Endometrium (tissue), 2 donors: ENCODE results near the gene DNAJB6.

Experiments used
- FAIRE-seq: peaks from 2 replicates; lab custom pipeline; 2012; peaks lifted over from hg19 to GRCh38; lab: Jason Lieb, UNC
- donor health status: control.
- donor health status: control.

DNAJB6 gene

DNA sequence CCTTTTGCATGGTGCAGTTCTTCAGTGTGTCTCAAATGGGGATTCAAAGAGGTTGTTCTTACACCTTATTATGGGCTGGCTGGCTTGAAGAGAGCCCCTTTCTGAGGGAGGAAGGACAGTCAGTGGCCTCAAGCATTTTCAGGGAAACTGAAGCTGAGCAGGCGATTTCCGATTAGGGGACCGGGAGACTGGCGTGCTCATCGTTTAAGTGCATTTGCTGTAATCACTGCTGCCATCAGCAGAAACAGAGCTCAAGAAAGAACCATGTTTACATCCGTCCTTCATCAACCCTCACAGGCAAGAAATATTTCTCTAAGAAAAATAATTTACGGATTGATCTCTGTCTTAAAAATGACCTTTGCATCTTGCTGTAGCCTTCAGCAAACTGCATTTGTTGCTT, 32.2 kb downstream of the DNAJB6 start:
- FAIRE-seq: no peak

GRCh38 chr7:157370742-157371141, 33.9 kb downstream of the DNAJB6 start:
- no peak for FAIRE-seq

DNA sequence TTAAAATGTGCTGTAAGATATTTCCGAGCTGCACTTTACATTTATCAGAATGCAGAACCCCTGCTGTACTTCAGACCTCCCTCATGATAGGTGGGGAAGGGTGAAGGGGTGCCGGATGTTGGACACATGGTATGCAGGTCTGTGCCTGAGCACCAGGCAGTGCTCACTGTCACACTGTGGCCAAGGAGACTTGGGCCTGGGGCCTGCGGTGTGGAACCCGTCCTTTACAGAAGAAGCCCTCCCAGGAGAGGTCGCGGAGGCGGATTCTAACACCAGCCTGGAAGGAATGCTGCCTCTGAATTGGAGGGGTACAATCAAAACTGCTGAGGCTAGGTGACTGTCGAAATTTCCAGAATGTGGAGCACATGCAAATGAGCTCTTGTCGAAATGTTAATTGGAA, 34.5 kb downstream of the DNAJB6 start:
- no peak for FAIRE-seq

DNA sequence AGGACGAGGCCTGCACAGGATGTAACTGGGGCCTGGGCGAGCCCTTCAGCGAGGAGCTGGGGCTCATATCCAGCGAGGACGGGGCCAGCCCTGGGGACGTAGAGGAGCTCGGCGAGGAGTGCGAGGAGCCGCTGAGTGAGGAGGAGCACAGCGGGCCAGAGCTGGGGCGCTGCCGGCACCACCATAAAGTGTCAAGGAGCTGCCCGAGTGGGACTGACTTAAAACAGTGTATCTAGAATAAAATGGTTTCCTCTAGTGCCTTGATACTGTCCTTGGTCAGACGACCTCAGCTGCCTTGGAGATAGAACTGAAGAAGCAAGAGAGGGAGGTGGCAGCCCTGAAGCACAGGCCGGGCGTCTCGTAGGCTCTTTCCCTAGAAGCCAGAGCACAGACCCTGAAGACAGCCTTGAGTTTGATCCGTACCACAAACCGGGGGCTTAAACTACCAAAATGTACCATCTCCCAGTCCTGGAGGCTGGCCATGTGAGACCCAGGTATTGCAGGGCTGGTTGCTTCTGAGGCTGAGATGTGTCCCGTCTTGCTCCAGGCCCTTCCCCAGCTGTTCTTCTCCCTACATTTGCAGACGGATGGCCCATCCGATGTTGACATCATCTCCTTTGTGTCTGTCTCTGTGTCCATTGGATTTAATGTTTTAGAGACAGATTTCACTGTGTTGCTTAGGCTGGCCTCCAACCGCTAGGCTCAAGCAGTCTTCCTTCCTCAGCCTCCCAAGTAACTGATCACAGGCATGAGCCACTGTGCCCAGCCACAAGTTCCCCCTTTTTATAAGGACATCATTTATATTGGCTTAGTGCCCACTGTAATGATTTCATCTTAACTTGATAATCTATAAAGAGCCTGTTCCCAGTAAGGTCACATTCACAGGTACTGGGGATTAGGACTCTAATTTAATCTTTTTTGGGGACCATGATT, 35.8 kb downstream of the DNAJB6 start:
- FAIRE-seq: no peak

DNA sequence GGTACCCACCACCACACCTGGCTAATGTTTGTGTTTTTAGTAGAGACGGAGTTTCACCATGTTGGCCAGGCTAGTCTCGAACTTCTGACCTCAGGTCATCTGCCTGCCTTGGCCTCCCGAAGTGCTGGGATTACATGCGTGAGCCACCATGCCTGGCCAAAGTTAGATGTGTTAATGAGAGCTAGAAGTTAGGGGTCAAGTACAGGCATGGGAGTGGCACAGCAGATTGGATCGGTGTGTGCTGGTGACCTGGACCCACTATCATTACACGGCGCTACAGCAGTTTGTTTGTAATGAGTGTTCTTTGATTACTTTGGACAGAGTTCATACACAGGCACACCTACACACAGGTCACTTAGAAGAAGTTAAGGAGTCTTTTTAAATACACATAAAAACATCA, 36.7 kb downstream of the DNAJB6 start:
- no peak for FAIRE-seq

DNA sequence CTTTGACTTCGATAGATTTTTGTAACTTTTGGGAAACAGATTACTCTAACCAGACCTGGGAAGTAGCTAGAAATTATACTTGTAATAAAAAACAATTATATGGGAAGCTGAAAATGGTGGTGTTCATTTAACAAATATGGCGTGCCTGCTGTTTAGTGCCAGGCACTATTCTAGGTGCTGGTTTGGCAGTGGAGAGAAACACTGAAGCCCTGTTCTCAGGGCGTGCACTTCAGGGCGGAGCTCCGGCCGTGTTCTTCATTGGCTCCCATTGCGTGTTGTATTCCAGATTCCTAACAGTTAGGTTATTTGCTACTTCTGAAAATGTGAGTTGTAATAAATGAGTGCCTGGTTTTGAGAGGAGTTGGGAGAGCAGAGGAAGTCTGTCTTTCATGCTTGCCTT, 38.6 kb downstream of the DNAJB6 start:
- FAIRE-seq: no peak

- FAIRE-seq: no peak
Observed at GRCh38 chr7:157377436-157378124, 40.8 kb downstream of the DNAJB6 start.

GRCh38 chr7:157378390-157378789, 41.6 kb downstream of the DNAJB6 start:
- no peak for FAIRE-seq

DNA sequence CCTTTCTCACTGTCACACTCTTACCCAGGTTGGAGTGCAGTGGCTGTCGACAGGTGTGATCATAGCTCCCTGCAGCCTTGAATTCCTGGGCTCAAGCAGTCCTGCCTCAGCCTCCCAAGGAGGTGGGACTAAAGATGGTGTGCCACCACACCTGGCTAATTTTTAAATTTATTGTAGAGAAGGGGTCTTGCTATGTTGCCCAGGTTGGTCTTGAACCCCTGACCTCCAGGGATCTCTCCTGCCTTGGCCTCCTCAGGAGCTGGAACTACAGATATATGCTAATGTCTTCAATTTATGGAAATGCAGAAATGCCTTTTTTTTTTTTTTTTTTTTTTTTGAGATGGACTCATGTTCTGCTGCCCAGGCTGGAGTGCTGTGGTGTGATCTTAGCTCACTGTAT, 42.7 kb downstream of the DNAJB6 start:
- FAIRE-seq: no peak

GRCh38 chr7:157380416-157380815, 43.6 kb downstream of the DNAJB6 start:
- no peak for FAIRE-seq

GRCh38 chr7:157383868-157384267, 47.1 kb downstream of the DNAJB6 start:
- no peak for FAIRE-seq

DNA sequence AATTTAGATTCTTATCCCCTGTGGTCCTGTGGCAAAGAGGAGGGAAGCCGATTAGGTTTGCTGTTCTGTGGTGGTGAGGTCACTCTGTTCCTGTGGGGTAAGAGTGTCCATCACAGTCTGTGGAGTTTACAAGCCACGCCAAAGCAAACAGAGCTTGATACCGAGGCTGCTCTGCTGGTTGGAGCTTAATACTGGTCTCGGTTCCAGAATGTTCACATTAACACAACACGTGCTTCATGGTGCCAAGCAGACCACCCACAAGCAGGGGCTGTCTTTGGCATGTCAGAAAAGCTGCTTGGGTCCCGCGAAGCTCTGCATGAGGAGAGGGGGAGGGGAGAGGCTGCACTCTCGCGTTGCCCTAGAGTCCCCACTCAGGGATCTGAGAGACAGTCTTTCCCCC, 47.5 kb downstream of the DNAJB6 start:
- no peak for FAIRE-seq

- FAIRE-seq: no peak
Observed at GRCh38 chr7:157386979-157387800, 50.4 kb downstream of the DNAJB6 start.

DNA sequence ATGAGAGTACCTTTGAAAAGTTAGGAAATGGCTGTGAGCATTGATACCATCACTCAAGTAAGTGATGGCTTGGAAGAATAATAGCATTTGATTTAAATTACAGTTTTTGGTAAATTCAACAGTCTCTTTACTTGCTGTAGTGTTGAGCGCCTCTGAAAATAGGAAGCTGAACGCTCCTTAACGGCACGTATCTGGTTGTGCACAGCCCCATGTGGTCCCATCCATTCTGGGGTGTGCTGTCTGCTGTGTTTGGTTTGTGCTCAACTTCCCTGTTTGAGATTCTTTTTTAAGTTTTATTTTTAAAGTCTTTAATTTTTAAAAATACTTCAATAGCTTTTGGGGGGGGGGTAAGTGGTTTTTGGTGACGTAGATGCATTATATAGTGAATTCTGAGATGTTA, 51.5 kb downstream of the DNAJB6 start:
- FAIRE-seq: no peak

DNA sequence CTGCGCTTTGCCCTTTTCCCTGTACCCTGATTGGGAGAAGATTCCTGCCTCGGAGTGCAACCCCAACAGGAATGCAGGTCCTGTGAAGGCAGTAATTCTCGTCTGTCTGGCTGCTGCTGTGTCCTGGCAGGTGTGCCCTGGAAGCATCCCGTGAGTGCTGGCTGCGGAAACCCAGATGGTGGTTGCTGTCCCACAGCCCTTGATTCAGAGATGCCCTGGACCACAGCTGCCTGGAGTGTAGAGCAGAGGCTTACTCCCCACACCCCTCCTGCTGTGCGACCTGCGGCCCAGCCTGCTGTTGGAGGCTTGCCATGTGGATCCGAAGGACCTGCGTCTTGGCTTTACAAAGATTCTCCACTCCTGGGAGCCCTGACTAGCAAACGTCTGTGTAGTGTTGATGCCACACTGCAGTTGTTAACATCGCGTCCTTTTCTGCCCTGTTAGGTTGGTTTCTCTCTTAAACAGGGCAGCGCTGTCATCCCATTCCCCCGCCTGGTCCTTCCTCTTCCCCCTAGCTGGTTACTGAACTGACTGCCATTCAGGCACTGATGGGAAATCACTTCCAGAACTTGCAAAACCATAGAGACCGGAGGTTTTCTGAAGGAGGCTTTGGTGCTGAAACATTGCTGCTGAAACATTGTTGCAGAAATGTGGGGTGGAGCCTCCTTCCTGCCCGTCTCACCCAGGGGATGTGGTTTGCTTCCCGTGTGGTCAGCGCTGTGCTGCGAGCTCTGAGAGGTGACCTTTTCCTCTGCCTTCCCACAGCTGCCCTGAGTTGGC, 53.3 kb downstream of the DNAJB6 start:
- FAIRE-seq: no peak

- FAIRE-seq: no peak
Observed at GRCh38 chr7:157391036-157391710, 54.4 kb downstream of the DNAJB6 start.

- no peak for FAIRE-seq
Observed at GRCh38 chr7:157392256-157393037, 55.6 kb downstream of the DNAJB6 start.

DNA sequence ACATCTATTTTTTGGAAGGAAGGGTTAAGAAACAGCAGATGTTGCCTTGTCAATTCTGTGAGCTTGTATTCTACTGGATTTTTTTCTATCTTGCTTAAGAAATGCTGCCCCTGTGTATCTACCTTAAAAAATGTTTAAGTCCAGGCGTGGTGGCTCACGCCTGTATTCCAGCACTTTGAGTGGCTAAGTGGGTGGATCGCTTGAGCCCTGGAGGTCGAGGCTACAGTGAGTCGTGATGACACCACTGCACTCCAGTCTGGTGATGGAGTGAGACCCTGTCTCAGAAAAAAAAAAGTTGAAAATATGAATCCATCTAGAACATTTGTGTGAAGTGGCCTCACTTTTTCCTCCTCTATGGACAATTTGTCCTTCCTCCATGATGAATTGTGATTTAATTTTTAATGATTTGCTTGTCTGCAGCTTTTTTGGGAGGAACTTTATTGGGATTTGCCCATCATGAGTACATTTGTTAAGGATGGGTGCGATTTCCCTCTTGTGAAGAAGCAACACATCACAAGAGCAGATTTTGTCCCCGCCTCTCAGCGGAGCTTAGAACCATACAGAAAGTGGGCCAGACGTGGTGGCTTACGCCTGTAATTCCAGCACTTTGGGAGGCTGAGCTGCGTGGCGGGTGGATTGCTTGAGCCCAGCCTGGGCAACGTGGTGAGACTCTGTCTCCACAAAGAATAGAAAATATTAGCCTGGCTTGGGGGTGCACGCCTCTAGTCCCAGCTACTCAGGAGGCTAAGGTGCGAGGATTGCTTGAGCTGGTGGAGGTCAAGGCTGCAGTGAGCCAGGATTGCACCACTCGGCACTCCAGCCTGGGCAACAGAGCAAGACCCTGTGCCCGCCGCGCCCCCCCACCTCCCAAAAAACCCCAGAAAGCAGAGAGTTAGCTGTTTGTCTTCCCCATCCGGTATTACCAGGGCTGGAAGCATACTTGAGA, 57.7 kb downstream of the DNAJB6 start:
- FAIRE-seq: no peak

DNA sequence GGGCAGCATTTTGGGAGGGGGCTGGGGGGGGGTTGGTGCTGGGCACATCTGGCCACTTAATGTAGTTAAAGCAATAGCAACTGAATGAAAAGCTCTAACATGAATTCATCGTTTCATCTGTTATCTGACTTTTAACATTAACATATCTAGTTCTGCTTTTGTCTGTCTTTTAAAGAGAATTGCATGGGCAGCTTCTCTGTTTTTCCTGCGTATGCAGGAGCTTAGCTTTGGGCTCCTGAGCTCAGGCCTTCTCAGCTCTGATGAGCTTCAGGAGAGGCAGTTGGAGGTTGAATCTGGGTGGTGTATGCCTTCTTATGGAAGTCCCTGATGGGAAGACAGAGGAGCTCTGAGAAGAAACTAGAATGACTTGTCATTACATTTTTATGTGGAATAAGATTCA, 58.4 kb downstream of the DNAJB6 start:
- FAIRE-seq: no peak
